ENCODE measurements around the gene SLC38A10.

Gene SLC38A10

GRCh38 chr17:81336296-81336929 lies 41.3 kb upstream of the SLC38A10 start:
- Histone ChIP-seq H3K4me1 (ENCODE audit: control insufficient read depth, low read depth, low read length) (peaks cover 15% of the 10 kb centered on the region), H3K4me3 (ENCODE audit: low read length) (no peak overlapping the region), H3K9ac (ENCODE audit: low read length) (no peak overlapping the region), H3K27me3 (ENCODE audit: control insufficient read depth, insufficient read depth, low read length) (peaks cover 29% of the 10 kb centered on the region), H3K36me3 (ENCODE audit: control insufficient read depth, low read depth, low read length) (no peaks in the 10 kb centered on the region), H3K9me3 (ENCODE audit: control insufficient read depth, low read depth, low read length) (no peaks in the 10 kb centered on the region), H3K27ac (ENCODE audit: low read length) (no peak overlapping the region)

- Histone ChIP-seq H3K36me3 (ENCODE audit: control insufficient read depth, low read depth, low read length) (no peaks in the 10 kb centered on the region), H3K9ac (ENCODE audit: low read length) (no peak overlapping the region), H3K9me3 (ENCODE audit: control insufficient read depth, low read depth, low read length) (no peaks in the 10 kb centered on the region), H3K27me3 (ENCODE audit: control insufficient read depth, insufficient read depth, low read length) (peaks cover 22% of the 10 kb centered on the region), H3K4me3 (ENCODE audit: low read length) (no peak overlapping the region), H3K27ac (ENCODE audit: low read length) (no peak overlapping the region), H3K4me1 (ENCODE audit: control insufficient read depth, low read depth, low read length) (peaks cover 18% of the 10 kb centered on the region)
Measured at GRCh38 chr17:81335773-81336157, 40.7 kb upstream of the SLC38A10 start.

GRCh38 chr17:81334987-81335772 lies 40.1 kb upstream of the SLC38A10 start:
- no peaks in the 10 kb centered on the region for H3K36me3 ChIP-seq (ENCODE audit: control insufficient read depth, low read depth, low read length)
- H3K27me3 ChIP-seq (ENCODE audit: control insufficient read depth, insufficient read depth, low read length) = peaks cover 17% of the 10 kb centered on the region
- H3K4me3 ChIP-seq (ENCODE audit: low read length) = no peak overlapping the region
- H3K4me1 ChIP-seq (ENCODE audit: control insufficient read depth, low read depth, low read length) = peaks cover 16% of the 10 kb centered on the region
- H3K9me3 ChIP-seq (ENCODE audit: control insufficient read depth, low read depth, low read length) = no peaks in the 10 kb centered on the region
- H3K27ac ChIP-seq (ENCODE audit: low read length) = no peak overlapping the region
- no peak overlapping the region for H3K9ac ChIP-seq (ENCODE audit: low read length)

- Histone ChIP-seq H3K4me3 (ENCODE audit: low read length) (no peak overlapping the region), H3K9me3 (ENCODE audit: control insufficient read depth, low read depth, low read length) (no peaks in the 10 kb centered on the region), H3K27ac (ENCODE audit: low read length) (no peak overlapping the region), H3K4me1 (ENCODE audit: control insufficient read depth, low read depth, low read length) (peaks cover 16% of the 10 kb centered on the region), H3K9ac (ENCODE audit: low read length) (no peak overlapping the region), H3K36me3 (ENCODE audit: control insufficient read depth, low read depth, low read length) (no peaks in the 10 kb centered on the region), H3K27me3 (ENCODE audit: control insufficient read depth, insufficient read depth, low read length) (peaks cover 9% of the 10 kb centered on the region)
Measured at GRCh38 chr17:81334391-81334901, 39.3 kb upstream of the SLC38A10 start.

GRCh38 chr17:81333616-81334368 lies 38.7 kb upstream of the SLC38A10 start:
- Histone ChIP-seq H3K4me3 (ENCODE audit: low read length) (no peak overlapping the region), H3K9me3 (ENCODE audit: control insufficient read depth, low read depth, low read length) (no peaks in the 10 kb centered on the region), H3K27ac (ENCODE audit: low read length) (no peak overlapping the region), H3K27me3 (ENCODE audit: control insufficient read depth, insufficient read depth, low read length) (peaks cover 3% of the 10 kb centered on the region), H3K9ac (ENCODE audit: low read length) (no peak overlapping the region), H3K4me1 (ENCODE audit: control insufficient read depth, low read depth, low read length) (peaks cover 14% of the 10 kb centered on the region), H3K36me3 (ENCODE audit: control insufficient read depth, low read depth, low read length) (no peaks in the 10 kb centered on the region)

GRCh38 chr17:81332914-81333528 lies 37.9 kb upstream of the SLC38A10 start:
- Histone ChIP-seq H3K27ac (ENCODE audit: low read length) (no peak overlapping the region), H3K4me1 (ENCODE audit: control insufficient read depth, low read depth, low read length) (peaks cover 13% of the 10 kb centered on the region), H3K9me3 (ENCODE audit: control insufficient read depth, low read depth, low read length) (no peaks in the 10 kb centered on the region)

GRCh38 chr17:81332118-81332834 lies 37.2 kb upstream of the SLC38A10 start:
- Histone ChIP-seq H3K27ac (ENCODE audit: low read length) (no peak overlapping the region), H3K36me3 (ENCODE audit: control insufficient read depth, low read depth, low read length) (no peaks in the 10 kb centered on the region), H3K4me3 (ENCODE audit: low read length) (no peak overlapping the region), H3K4me1 (ENCODE audit: control insufficient read depth, low read depth, low read length) (peaks cover 13% of the 10 kb centered on the region), H3K9ac (ENCODE audit: low read length) (no peak overlapping the region), H3K27me3 (ENCODE audit: control insufficient read depth, insufficient read depth, low read length) (no peaks in the 10 kb centered on the region), H3K9me3 (ENCODE audit: control insufficient read depth, low read depth, low read length) (no peaks in the 10 kb centered on the region)

More at GRCh38 chr17:81332914-81333528, 37.9 kb upstream of the SLC38A10 start:
- H3K4me3 ChIP-seq (ENCODE audit: low read length) = no peak overlapping the region
- no peaks in the 10 kb centered on the region for H3K36me3 ChIP-seq (ENCODE audit: control insufficient read depth, low read depth, low read length)
- H3K9ac ChIP-seq (ENCODE audit: low read length) = no peak overlapping the region
- H3K27me3 ChIP-seq (ENCODE audit: control insufficient read depth, insufficient read depth, low read length) = no peaks in the 10 kb centered on the region

GRCh38 chr17:81331527-81332043 lies 36.5 kb upstream of the SLC38A10 start:
- Histone ChIP-seq H3K4me3 (ENCODE audit: low read length) (no peak overlapping the region), H3K36me3 (ENCODE audit: control insufficient read depth, low read depth, low read length) (no peaks in the 10 kb centered on the region), H3K9me3 (ENCODE audit: control insufficient read depth, low read depth, low read length) (no peaks in the 10 kb centered on the region), H3K4me1 (ENCODE audit: control insufficient read depth, low read depth, low read length) (peaks cover 13% of the 10 kb centered on the region), H3K9ac (ENCODE audit: low read length) (no peak overlapping the region), H3K27ac (ENCODE audit: low read length) (no peak overlapping the region), H3K27me3 (ENCODE audit: control insufficient read depth, insufficient read depth, low read length) (no peaks in the 10 kb centered on the region)

- H3K9ac ChIP-seq (ENCODE audit: low read length) = no peak overlapping the region
- peaks cover 13% of the 10 kb centered on the region for H3K4me1 ChIP-seq (ENCODE audit: control insufficient read depth, low read depth, low read length)
- H3K9me3 ChIP-seq (ENCODE audit: control insufficient read depth, low read depth, low read length) = no peaks in the 10 kb centered on the region
- H3K27me3 ChIP-seq (ENCODE audit: control insufficient read depth, insufficient read depth, low read length) = no peaks in the 10 kb centered on the region
- no peaks in the 10 kb centered on the region for H3K36me3 ChIP-seq (ENCODE audit: control insufficient read depth, low read depth, low read length)
- H3K27ac ChIP-seq (ENCODE audit: low read length) = no peak overlapping the region
- H3K4me3 ChIP-seq (ENCODE audit: low read length) = no peak overlapping the region
Measured at GRCh38 chr17:81330884-81331245, 35.8 kb upstream of the SLC38A10 start.

- no peaks in the 10 kb centered on the region for H3K27me3 ChIP-seq (ENCODE audit: control insufficient read depth, insufficient read depth, low read length)
- H3K9ac ChIP-seq (ENCODE audit: low read length) = no peak overlapping the region
- no peak overlapping the region for H3K4me3 ChIP-seq (ENCODE audit: low read length)
- no peaks in the 10 kb centered on the region for H3K36me3 ChIP-seq (ENCODE audit: control insufficient read depth, low read depth, low read length)
- H3K9me3 ChIP-seq (ENCODE audit: control insufficient read depth, low read depth, low read length) = no peaks in the 10 kb centered on the region
- H3K27ac ChIP-seq (ENCODE audit: low read length) = no peak overlapping the region
- peaks cover 13% of the 10 kb centered on the region for H3K4me1 ChIP-seq (ENCODE audit: control insufficient read depth, low read depth, low read length)
Measured at GRCh38 chr17:81329927-81330883, 35.1 kb upstream of the SLC38A10 start.

Data from iPS-18a (cell line).